HepG2 (cell line): ENCODE measurements around the gene MRPL48. TPM values are rescaled to one million over a fixed set of nuclear protein-coding genes. Genes with fewer than 3 reads are reported as not detected.

Experiments used
- ARHGAP35 ChIP-seq: sonication (generic); formaldehyde crosslinking; IDR thresholded peaks from 2 replicates; pipeline ENCODE4 v1.9.0; 2022; ENCODE audit warnings: mild to moderate bottlenecking, inconsistent platforms, moderate library complexity, missing genetic modification reagents, borderline replicate concordance
- CHD2 ChIP-seq: IDR thresholded peaks from 2 replicates; pipeline ENCODE4 v1.6.1; 2011; ENCODE audit warnings: low read depth, low read length, improper control_type of control experiment
- HNF4G ChIP-seq, 2 experiments: sonication (generic) in 1 of 2; formaldehyde crosslinking in 1 of 2; IDR thresholded peaks; 2 replicates each; pipeline versions ENCODE4 v1.4.0 to v1.6.1; 2011 to 2020; ENCODE audit warnings: borderline replicate concordance in 2 of 2, low read depth in 2 of 2, mild to moderate bottlenecking in 2 of 2, low read length in 1 of 2, missing genetic modification reagents in 1 of 2, moderate library complexity in 1 of 2
- NFATC3 ChIP-seq: sonication (generic); formaldehyde crosslinking; IDR thresholded peaks from 2 replicates; pipeline ENCODE4 v1.5.1; 2020; ENCODE audit warnings: mild to moderate bottlenecking, missing genetic modification reagents
- PHF21A ChIP-seq: sonication (generic); formaldehyde crosslinking; IDR thresholded peaks from 2 replicates; pipeline ENCODE4 v1.5.0; 2020; ENCODE audit warnings: mild to moderate bottlenecking, missing genetic modification reagents
- ZNF788 ChIP-seq: sonication (generic); formaldehyde crosslinking; IDR thresholded peaks from 2 replicates; pipeline ENCODE4 v1.5.0; 2020; ENCODE audit warnings: mild to moderate bottlenecking, missing genetic modification reagents, borderline replicate concordance
- ZSCAN25 ChIP-seq: sonication (generic); formaldehyde crosslinking; IDR thresholded peaks from 2 replicates; pipeline ENCODE4 v1.8.0; 2022; ENCODE audit warnings: mild to moderate bottlenecking, missing genetic modification reagents
- polyA plus RNA-seq, 8 experiments: library from polyadenylated mRNA; depleted of rRNA in 3 of 8; stranded (reverse) in 7 of 8; unstranded in 1 of 8; fragments of >200 nt; fragmentation: Illumina TruSeq in 4 of 8; extraction: Trizol in 4 of 8; gene quantifications; 2 replicates each; pipeline versions ENCODE4 v1.2.1 to v1.2.3, GENCODE V29; 2011 to 2016; ENCODE audit warnings: low read depth in 4 of 8, missing spikeins in 1 of 8, mixed read lengths in 1 of 8; ENCODE audit not compliant: insufficient read depth in 1 of 8
- total RNA-seq, 5 experiments: library from RNA; depleted of rRNA; stranded (reverse); fragments of >200 nt; fragmentation: Illumina TruSeq; extraction: Trizol; gene quantifications; 2 replicates each; pipeline ENCODE4 v1.2.3, GENCODE V29; 2016; ENCODE audit warnings: low read depth in 1 of 5
- TF ChIP-seq, protein P1 (sequence below): sonication (generic); formaldehyde crosslinking; IDR thresholded peaks from 2 replicates; pipeline ENCODE4 v1.5.1; 2020; ENCODE audit warnings: mild to moderate bottlenecking, missing genetic modification reagents, borderline replicate concordance
- TF ChIP-seq, protein P2 (sequence below): sonication (generic); formaldehyde crosslinking; IDR thresholded peaks from 2 replicates; pipeline ENCODE4 v1.5.0; 2020; ENCODE audit warnings: mild to moderate bottlenecking, missing genetic modification reagents, moderate library complexity
- TF ChIP-seq, protein P3 (sequence below): sonication (generic); formaldehyde crosslinking; IDR thresholded peaks from 2 replicates; pipeline ENCODE4 v1.4.0; 2020; ENCODE audit warnings: mild to moderate bottlenecking, low read depth, missing genetic modification reagents
- TF ChIP-seq, protein P4 (sequence below), 2 experiments: sonication (generic) in 1 of 2; formaldehyde crosslinking in 1 of 2; IDR thresholded peaks; 2 replicates each; pipeline versions ENCODE4 v1.4.0 to v1.6.1; 2018 to 2020; ENCODE audit warnings: missing genetic modification reagents in 2 of 2, borderline replicate concordance in 1 of 2, low read depth in 1 of 2, mild to moderate bottlenecking in 1 of 2, missing biosample characterization in 1 of 2

MRPL48 gene
- total and polyA plus RNA-seq, 2 of the 13 experiments (the other 11 are each of a cell fraction or from before 2014, with no cell fraction given): 61.2 to 67.9 TPM

DNA sequence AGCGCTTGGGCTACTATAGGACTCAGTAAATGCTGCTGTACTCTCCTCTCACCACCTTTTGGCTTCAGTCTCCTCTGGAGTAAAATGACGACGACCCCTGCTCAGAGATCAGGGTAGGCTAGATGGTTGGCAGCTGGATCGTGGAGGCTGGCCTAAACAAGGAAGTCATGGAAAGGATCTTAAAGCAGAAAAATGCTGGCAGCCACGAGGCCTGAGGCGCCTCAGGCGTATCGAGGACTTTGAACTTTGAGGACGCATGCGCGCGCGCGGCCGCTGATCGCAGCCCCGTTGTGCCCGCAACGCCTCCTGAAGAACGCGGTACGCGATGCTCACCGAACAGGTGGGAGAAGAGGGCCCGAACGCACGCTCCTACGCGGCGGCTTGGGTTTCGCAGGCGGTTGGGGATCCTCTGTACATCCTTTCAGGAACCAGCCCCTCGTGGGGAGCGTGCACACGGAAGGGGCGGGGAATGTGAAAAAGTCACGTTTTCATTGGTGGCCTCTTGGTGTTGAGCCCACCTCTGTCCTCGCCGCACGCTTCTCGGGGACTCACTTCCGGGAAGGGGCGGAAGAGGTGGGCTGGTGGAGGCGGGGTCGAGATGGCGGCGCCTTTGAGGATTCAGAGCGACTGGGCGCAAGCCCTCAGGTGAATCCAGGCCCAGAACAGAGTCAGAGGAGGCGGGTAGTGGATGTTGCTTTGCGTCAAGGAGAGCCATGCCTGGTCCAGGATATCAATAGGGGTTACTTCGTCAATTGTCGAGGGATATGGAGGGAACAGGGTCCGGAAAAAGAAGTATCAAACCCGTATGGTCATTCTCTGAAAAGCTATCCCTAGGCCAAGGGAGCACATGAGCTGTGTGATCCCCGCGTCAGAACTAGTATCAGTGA lies 89.0 kb downstream of the MRPL48 start, which contains the start of the genes COA4 and PAAF1 (continued):
- TF ChIP-seq, protein P1, sequence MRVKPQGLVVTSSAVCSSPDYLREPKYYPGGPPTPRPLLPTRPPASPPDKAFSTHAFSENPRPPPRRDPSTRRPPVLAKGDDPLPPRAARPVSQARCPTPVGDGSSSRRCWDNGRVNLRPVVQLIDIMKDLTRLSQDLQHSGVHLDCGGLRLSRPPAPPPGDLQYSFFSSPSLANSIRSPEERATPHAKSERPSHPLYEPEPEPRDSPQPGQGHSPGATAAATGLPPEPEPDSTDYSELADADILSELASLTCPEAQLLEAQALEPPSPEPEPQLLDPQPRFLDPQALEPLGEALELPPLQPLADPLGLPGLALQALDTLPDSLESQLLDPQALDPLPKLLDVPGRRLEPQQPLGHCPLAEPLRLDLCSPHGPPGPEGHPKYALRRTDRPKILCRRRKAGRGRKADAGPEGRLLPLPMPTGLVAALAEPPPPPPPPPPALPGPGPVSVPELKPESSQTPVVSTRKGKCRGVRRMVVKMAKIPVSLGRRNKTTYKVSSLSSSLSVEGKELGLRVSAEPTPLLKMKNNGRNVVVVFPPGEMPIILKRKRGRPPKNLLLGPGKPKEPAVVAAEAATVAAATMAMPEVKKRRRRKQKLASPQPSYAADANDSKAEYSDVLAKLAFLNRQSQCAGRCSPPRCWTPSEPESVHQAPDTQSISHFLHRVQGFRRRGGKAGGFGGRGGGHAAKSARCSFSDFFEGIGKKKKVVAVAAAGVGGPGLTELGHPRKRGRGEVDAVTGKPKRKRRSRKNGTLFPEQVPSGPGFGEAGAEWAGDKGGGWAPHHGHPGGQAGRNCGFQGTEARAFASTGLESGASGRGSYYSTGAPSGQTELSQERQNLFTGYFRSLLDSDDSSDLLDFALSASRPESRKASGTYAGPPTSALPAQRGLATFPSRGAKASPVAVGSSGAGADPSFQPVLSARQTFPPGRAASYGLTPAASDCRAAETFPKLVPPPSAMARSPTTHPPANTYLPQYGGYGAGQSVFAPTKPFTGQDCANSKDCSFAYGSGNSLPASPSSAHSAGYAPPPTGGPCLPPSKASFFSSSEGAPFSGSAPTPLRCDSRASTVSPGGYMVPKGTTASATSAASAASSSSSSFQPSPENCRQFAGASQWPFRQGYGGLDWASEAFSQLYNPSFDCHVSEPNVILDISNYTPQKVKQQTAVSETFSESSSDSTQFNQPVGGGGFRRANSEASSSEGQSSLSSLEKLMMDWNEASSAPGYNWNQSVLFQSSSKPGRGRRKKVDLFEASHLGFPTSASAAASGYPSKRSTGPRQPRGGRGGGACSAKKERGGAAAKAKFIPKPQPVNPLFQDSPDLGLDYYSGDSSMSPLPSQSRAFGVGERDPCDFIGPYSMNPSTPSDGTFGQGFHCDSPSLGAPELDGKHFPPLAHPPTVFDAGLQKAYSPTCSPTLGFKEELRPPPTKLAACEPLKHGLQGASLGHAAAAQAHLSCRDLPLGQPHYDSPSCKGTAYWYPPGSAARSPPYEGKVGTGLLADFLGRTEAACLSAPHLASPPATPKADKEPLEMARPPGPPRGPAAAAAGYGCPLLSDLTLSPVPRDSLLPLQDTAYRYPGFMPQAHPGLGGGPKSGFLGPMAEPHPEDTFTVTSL (CRISPR knock-in tag): peak; percentile 53; the same call in 1 of the 2 replicates
- TF ChIP-seq ZSCAN25: peak; percentile 65; the same call in 1 of the 2 replicates
- peak; percentile 81; the same call in 1 of the 2 replicates for TF ChIP-seq NFATC3 (CRISPR knock-in tag)
- no peak for TF ChIP-seq CHD2
- TF ChIP-seq ARHGAP35 (CRISPR knock-in tag): peak; percentile 41; the same call in 1 of the 2 replicates
- TF ChIP-seq PHF21A (CRISPR knock-in tag): 0 out of 2 replicates have a peak, but pooled peaks have one; percentile 37
- TF ChIP-seq HNF4G (IDR thresholded peaks at IDR 0.05; ENCODE audit: borderline replicate concordance, low read depth, low read length): peak; percentile 83
- TF ChIP-seq HNF4G (CRISPR knock-in tag; IDR thresholded peaks at IDR 0.05; ENCODE audit: borderline replicate concordance, low read depth): peak; percentile 86
- TF ChIP-seq ZNF788 (CRISPR knock-in tag): peak; percentile 87; the same call in 1 of the 2 replicates
- TF ChIP-seq, protein P2, sequence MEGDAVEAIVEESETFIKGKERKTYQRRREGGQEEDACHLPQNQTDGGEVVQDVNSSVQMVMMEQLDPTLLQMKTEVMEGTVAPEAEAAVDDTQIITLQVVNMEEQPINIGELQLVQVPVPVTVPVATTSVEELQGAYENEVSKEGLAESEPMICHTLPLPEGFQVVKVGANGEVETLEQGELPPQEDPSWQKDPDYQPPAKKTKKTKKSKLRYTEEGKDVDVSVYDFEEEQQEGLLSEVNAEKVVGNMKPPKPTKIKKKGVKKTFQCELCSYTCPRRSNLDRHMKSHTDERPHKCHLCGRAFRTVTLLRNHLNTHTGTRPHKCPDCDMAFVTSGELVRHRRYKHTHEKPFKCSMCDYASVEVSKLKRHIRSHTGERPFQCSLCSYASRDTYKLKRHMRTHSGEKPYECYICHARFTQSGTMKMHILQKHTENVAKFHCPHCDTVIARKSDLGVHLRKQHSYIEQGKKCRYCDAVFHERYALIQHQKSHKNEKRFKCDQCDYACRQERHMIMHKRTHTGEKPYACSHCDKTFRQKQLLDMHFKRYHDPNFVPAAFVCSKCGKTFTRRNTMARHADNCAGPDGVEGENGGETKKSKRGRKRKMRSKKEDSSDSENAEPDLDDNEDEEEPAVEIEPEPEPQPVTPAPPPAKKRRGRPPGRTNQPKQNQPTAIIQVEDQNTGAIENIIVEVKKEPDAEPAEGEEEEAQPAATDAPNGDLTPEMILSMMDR (CRISPR knock-in tag): peak; percentile 9; the same call in 1 of the 2 replicates
- TF ChIP-seq, protein P3, sequence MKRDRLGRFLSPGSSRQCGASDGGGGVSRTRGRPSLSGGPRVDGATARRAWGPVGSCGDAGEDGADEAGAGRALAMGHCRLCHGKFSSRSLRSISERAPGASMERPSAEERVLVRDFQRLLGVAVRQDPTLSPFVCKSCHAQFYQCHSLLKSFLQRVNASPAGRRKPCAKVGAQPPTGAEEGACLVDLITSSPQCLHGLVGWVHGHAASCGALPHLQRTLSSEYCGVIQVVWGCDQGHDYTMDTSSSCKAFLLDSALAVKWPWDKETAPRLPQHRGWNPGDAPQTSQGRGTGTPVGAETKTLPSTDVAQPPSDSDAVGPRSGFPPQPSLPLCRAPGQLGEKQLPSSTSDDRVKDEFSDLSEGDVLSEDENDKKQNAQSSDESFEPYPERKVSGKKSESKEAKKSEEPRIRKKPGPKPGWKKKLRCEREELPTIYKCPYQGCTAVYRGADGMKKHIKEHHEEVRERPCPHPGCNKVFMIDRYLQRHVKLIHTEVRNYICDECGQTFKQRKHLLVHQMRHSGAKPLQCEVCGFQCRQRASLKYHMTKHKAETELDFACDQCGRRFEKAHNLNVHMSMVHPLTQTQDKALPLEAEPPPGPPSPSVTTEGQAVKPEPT (CRISPR knock-in tag): peak; percentile 81; the same call in 1 of the 2 replicates
- TF ChIP-seq, protein P4, sequence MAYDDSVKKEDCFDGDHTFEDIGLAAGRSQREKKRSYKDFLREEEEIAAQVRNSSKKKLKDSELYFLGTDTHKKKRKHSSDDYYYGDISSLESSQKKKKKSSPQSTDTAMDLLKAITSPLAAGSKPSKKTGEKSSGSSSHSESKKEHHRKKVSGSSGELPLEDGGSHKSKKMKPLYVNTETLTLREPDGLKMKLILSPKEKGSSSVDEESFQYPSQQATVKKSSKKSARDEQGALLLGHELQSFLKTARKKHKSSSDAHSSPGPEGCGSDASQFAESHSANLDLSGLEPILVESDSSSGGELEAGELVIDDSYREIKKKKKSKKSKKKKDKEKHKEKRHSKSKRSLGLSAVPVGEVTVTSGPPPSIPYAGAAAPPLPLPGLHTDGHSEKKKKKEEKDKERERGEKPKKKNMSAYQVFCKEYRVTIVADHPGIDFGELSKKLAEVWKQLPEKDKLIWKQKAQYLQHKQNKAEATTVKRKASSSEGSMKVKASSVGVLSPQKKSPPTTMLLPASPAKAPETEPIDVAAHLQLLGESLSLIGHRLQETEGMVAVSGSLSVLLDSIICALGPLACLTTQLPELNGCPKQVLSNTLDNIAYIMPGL (CRISPR knock-in tag; IDR thresholded peaks at IDR 0.05; ENCODE audit: borderline replicate concordance in 1 of 2, low read depth in 1 of 2): peak; percentile 48 to 86; a peak in 3 of 4 replicates
